ENCODE measurements around the gene CDK2AP2. TPM values are rescaled to one million over a fixed set of nuclear protein-coding genes. Genes with fewer than 3 reads are reported as not detected.

The CDK2AP2 gene
- total RNA-seq, 3 donors from 2014 or later (not counting 1 experiment from before 2014, with no cell fraction given), result 57.9 to 67.7 (median 65.5) TPM

GRCh38 chr11:67508486-67509121, 642 bp upstream of the CDK2AP2 start:
- Mint-ChIP-seq H3K9me3 (no peaks in the 10 kb centered on the region), H3K36me3 (no peaks in the 10 kb centered on the region), H3K27ac (peak overlapping the region; percentile 95 to 97), H3K4me1 (peaks cover 25 to 44% of the 10 kb centered on the region in 2 donors), H3K4me3 (peak overlapping the region; percentile 83), H3K27me3 (ENCODE audit: low read depth in 2 of 2) (peaks cover 7 to 12% of the 10 kb centered on the region in 2 donors)
- under 1% methylated on average over 54 of the region's 57 CpGs for WGBS (ENCODE audit: insufficient coverage)
- DNase-seq, result peak; percentile 99 to 100
- intact Hi-C loops (cut with micrococcal nuclease), result loop anchor here (1.0 to 10.0 kb wide), 4 partner anchors 106 to 241 kb away; partner anchors contain the start of genes GRK2, POLD4, PPP1CA and TBC1D10C
- ATAC-seq, result peak; percentile 41 to 66 (median 49)
- Histone ChIP-seq H3K27me3 (ENCODE audit: control insufficient read depth, insufficient read depth, low read length) (no peaks in the 10 kb centered on the region), H3K4me1 (ENCODE audit: control insufficient read depth, insufficient read depth, low read length) (peaks cover 37% of the 10 kb centered on the region), H3K9me3 (ENCODE audit: control insufficient read depth, insufficient read depth, low read length) (no peaks in the 10 kb centered on the region), H3K27ac (ENCODE audit: low read length) (peak overlapping the region; percentile 97), H3K4me3 (ENCODE audit: low read length) (peak overlapping the region; percentile 57), H3K36me3 (ENCODE audit: control insufficient read depth, insufficient read depth, low read length) (peaks cover 8% of the 10 kb centered on the region)
- TF ChIP-seq CTCF (IDR thresholded peaks at IDR 0.05), result no peak

GRCh38 chr11:67507242-67507863, 609 bp downstream of the CDK2AP2 start:
- TF ChIP-seq CTCF (IDR thresholded peaks at IDR 0.05), result no peak

DNA sequence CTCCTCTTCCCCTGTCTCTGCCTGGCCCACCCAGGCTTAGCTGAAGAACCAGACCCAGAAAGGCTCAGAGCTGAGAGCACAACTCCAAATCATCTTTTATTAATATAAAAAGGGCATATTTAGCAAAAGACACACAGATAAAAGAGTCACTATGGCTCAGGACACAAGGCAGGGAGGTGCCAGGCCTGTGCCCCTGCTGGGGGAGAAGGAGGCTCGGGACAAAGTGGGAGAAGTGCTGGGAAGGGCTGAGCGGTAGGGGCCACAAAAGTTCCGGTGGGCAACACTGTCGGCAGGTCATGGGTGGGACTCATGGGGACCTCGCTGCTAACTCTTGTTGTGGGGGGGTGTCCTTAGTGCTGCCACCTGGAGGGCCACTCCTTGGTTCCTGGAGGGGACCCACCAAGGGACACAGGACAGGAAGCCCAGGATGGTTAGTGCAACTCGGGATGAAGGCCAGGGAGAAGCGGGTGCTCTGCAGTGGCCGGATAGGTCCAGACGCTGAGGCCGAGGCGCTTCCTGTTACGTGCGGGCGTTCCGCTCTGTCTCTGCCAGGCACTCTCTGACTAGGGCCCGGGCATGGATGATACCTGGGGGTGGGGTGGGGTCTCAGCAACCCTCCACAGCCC, 1.4 kb downstream of the CDK2AP2 start:
- peaks cover 31 to 55% of the 10 kb centered on the region in 2 donors for H3K4me1 Mint-ChIP-seq
- DNase-seq (peak in 1 of 2 donors; percentile 29), ATAC-seq (no peak)
- Histone ChIP-seq H3K4me3 (ENCODE audit: low read length) (no peak overlapping the region), H3K27ac (ENCODE audit: low read length) (peak overlapping the region; percentile 94), H3K4me1 (ENCODE audit: control insufficient read depth, insufficient read depth, low read length) (peaks cover 43% of the 10 kb centered on the region), H3K36me3 (ENCODE audit: control insufficient read depth, insufficient read depth, low read length) (peaks cover 20% of the 10 kb centered on the region), H3K27me3 (ENCODE audit: control insufficient read depth, insufficient read depth, low read length) (no peaks in the 10 kb centered on the region), H3K9me3 (ENCODE audit: control insufficient read depth, insufficient read depth, low read length) (no peaks in the 10 kb centered on the region)
- peak overlapping the region; percentile 92 for H3K4me3 Mint-ChIP-seq
- H3K27ac Mint-ChIP-seq, result peak overlapping the region; percentile 95 to 97
- no peaks in the 10 kb centered on the region for H3K36me3 Mint-ChIP-seq
- peak; percentile 57 for TF ChIP-seq CTCF (IDR thresholded peaks at IDR 0.05)
- intact Hi-C loops (cut with micrococcal nuclease), result loop anchor here (1.0 to 10.0 kb wide), 5 partner anchors 37 to 239 kb away; partner anchors contain the start of genes GRK2, PPP1CA, TBC1D10C and TMEM134
- peaks cover 7% of the 10 kb centered on the region in 2 donors for H3K27me3 Mint-ChIP-seq (ENCODE audit: low read depth in 2 of 2)
- WGBS (ENCODE audit: insufficient coverage), result 83% methylated on average over 15 of the region's 16 CpGs
- H3K9me3 Mint-ChIP-seq, result no peaks in the 10 kb centered on the region

More at GRCh38 chr11:67507242-67507863, 609 bp downstream of the CDK2AP2 start:
- Histone ChIP-seq H3K27ac (ENCODE audit: low read length) (peak overlapping the region; percentile 97), H3K27me3 (ENCODE audit: control insufficient read depth, insufficient read depth, low read length) (no peaks in the 10 kb centered on the region), H3K4me1 (ENCODE audit: control insufficient read depth, insufficient read depth, low read length) (peaks cover 43% of the 10 kb centered on the region), H3K4me3 (ENCODE audit: low read length) (peak overlapping the region; percentile 57), H3K36me3 (ENCODE audit: control insufficient read depth, insufficient read depth, low read length) (peaks cover 13% of the 10 kb centered on the region), H3K9me3 (ENCODE audit: control insufficient read depth, insufficient read depth, low read length) (no peaks in the 10 kb centered on the region)
- Mint-ChIP-seq H3K9me3 (no peaks in the 10 kb centered on the region), H3K4me1 (peaks cover 31 to 55% of the 10 kb centered on the region in 2 donors), H3K4me3 (peak overlapping the region; percentile 83), H3K27me3 (ENCODE audit: low read depth in 2 of 2) (peaks cover 7% of the 10 kb centered on the region in 2 donors), H3K27ac (peak overlapping the region; percentile 95 to 97), H3K36me3 (no peaks in the 10 kb centered on the region)
- DNase-seq (no peak), ATAC-seq (no peak)
- WGBS (ENCODE audit: insufficient coverage), result 28% methylated on average over 33 of the region's 33 CpGs
- intact Hi-C loops (cut with micrococcal nuclease), result loop anchor here (5.0 to 10.0 kb wide), 3 partner anchors 105 to 240 kb away; partner anchors contain the start of genes GRK2, PPP1CA and TBC1D10C

Data from natural killer cell (primary cell).